ENCODE data around the gene SMAD3. TPM values are rescaled to one million over a fixed set of nuclear protein-coding genes. Genes with fewer than 3 reads are reported as not detected.

The SMAD3 gene
- total and polyA plus RNA-seq, 10 of the 15 experiments (the other 5 are each of a cell fraction or from before 2014, with no cell fraction given): 5.6 to 43.2 (median 16.0) TPM

- TF ChIP-seq POLR2AphosphoS5 (IDR thresholded peaks at IDR 0.05; ENCODE audit: low read length) (peak; percentile 51), FOXK2 (IDR thresholded peaks at IDR 0.05) (no peak), NFXL1 (IDR thresholded peaks at IDR 0.05; ENCODE audit: borderline replicate concordance) (no peak), MTA3 (IDR thresholded peaks at IDR 0.05; ENCODE audit: borderline replicate concordance, low read length) (no peak), YY1 (IDR thresholded peaks at IDR 0.05; ENCODE audit: low read depth, low read length) (peak; percentile 80), ZNF274 (IDR thresholded peaks at IDR 0.05; ENCODE audit: insufficient read depth, insufficient read length) (no peak), ZBTB40 (IDR thresholded peaks at IDR 0.05; ENCODE audit: borderline replicate concordance) (no peak), RB1 (IDR thresholded peaks at IDR 0.05; ENCODE audit: borderline replicate concordance) (no peak), ESRRA (IDR thresholded peaks at IDR 0.05; ENCODE audit: low read length) (no peak), NKRF (conservative IDR thresholded peaks at IDR 0.05) (peak; percentile 41; the same call in 1 of the 2 replicates), BCL11A (IDR thresholded peaks at IDR 0.05; ENCODE audit: low read depth, low read length) (peak; percentile 92), TAF1 (IDR thresholded peaks at IDR 0.05; ENCODE audit: borderline replicate concordance, low read depth, low read length) (no peak), REST (IDR thresholded peaks at IDR 0.05; ENCODE audit: low read depth, low read length) (no peak), RAD51 (IDR thresholded peaks at IDR 0.05) (peak; percentile 15; the same call in 1 of the 2 replicates), FOS (IDR thresholded peaks at IDR 0.05; ENCODE audit: borderline replicate concordance, extremely low read depth, insufficient read length) (no peak), CHD2 (IDR thresholded peaks at IDR 0.05; ENCODE audit: borderline replicate concordance, low read depth, low read length) (peak; percentile 88), NFYB (IDR thresholded peaks at IDR 0.05; ENCODE audit: insufficient read depth, low read depth, low read length) (no peak), ZBTB4 (CRISPR knock-in tag; IDR thresholded peaks at IDR 0.05) (no peak)
These were observed 15.6 kb downstream of the SMAD3 start (continued) for GRCh38 chr15:67080900-67081431.
